IMR-90 (cell line): ENCODE data around the gene PPEF2. TPM values are rescaled to one million over a fixed set of nuclear protein-coding genes. Genes with fewer than 3 reads are reported as not detected.

Experiments used
- ATAC-seq: fragments of 200-7000 bp; cut with Tn5 transposase; 2 replicates; pipeline ENCODE4 v1.9.1; 2020; ENCODE audit warnings: low read depth, mild to moderate bottlenecking, moderate library complexity
- BruUV-seq: library from RNA; stranded (reverse); fragments of 400-500 nt; replicated peaks from 2 replicates; lab custom pipeline; 2021; lab: Mats Ljungman, UMichigan
- CTCF ChIA-PET: fragments of 300-600 bp; formaldehyde crosslinking; extraction: SDS; loops from one replicate; lab custom pipeline; 2021; ENCODE audit warnings: antibody characterized with exemption; lab: Yijun Ruan, JAX
- POLR2A ChIA-PET: fragments of 300-600 bp; sonication (Branson Sonifier 250); formaldehyde crosslinking; loops from one replicate; lab custom pipeline; 2022; ENCODE audit warnings: antibody characterized with exemption; ENCODE audit not compliant: unreplicated experiment; lab: Charles Lee
- DNase-seq: peaks from one replicate; pipeline ENCODE4 v3.0.0; 2013
- H2AFZ ChIP-seq: replicated peaks from 2 replicates; pipeline ENCODE3; 2013; ENCODE audit warnings: low read length, mild to moderate bottlenecking; ENCODE audit not compliant: poor library complexity
- H2AK5ac ChIP-seq: 2 replicates; pipeline ENCODE4 v1.6.1; 2013; ENCODE audit warnings: low read depth, low read length, inconsistent platforms
- H2AK9ac ChIP-seq: replicated peaks from 2 replicates; pipeline ENCODE3; 2013; ENCODE audit warnings: mild to moderate bottlenecking, low read depth, low read length, moderate library complexity; ENCODE audit not compliant: poor library complexity
- H2BK120ac ChIP-seq: 2 replicates; pipeline ENCODE4 v1.6.1; 2013; ENCODE audit warnings: low read depth, low read length, inconsistent platforms
- H2BK15ac ChIP-seq: 3 replicates; pipeline ENCODE4 v1.6.1; 2013; ENCODE audit warnings: low read depth, low read length, inconsistent platforms
- H2BK20ac ChIP-seq: 2 replicates; pipeline ENCODE4 v1.6.1; 2013; ENCODE audit warnings: low read depth, mild to moderate bottlenecking, inconsistent platforms, low read length, moderate library complexity
- H2BK5ac ChIP-seq: 2 replicates; pipeline ENCODE4 v1.6.1; 2013; ENCODE audit warnings: mild to moderate bottlenecking, low read depth, low read length, inconsistent platforms; ENCODE audit not compliant: poor library complexity, severe bottlenecking
- H3K14ac ChIP-seq: replicated peaks from 2 replicates; pipeline ENCODE4 v1.6.1; 2013; ENCODE audit warnings: low read depth, low read length, inconsistent platforms
- H3K18ac ChIP-seq: 2 replicates; pipeline ENCODE4 v1.6.1; 2013; ENCODE audit warnings: low read depth, low read length, control low read depth
- H3K23ac ChIP-seq: 2 replicates; pipeline ENCODE4 v1.6.1; 2013; ENCODE audit warnings: low read depth, low read length, inconsistent platforms
- H3K27ac ChIP-seq: 2 replicates; pipeline ENCODE4 v1.5.1; 2013; ENCODE audit warnings: mild to moderate bottlenecking, control low read depth, low read length; ENCODE audit not compliant: insufficient read depth
- H3K27me3 ChIP-seq: 2 replicates; pipeline ENCODE4 v1.6.1; 2013; ENCODE audit warnings: low read length; ENCODE audit not compliant: control insufficient read depth, insufficient read depth
- H3K36me3 ChIP-seq: 2 replicates; pipeline ENCODE4 v1.6.1; 2013; ENCODE audit warnings: low read length, mixed read lengths; ENCODE audit not compliant: control insufficient read depth, insufficient read depth
- H3K4ac ChIP-seq: 2 replicates; pipeline ENCODE4 v1.6.1; 2013; ENCODE audit warnings: low read depth, low read length, inconsistent platforms
- H3K4me1 ChIP-seq: 2 replicates; pipeline ENCODE4 v1.6.1; 2013; ENCODE audit warnings: low read length, mixed read lengths; ENCODE audit not compliant: control insufficient read depth, insufficient read depth
- H3K4me2 ChIP-seq: 2 replicates; pipeline ENCODE4 v1.6.1; 2013; ENCODE audit warnings: low read depth, mild to moderate bottlenecking, control low read depth, low read length, moderate library complexity
- H3K4me3 ChIP-seq: 2 replicates; pipeline ENCODE4 v1.5.1; 2013; ENCODE audit warnings: low read depth, mild to moderate bottlenecking, control low read depth, low read length, moderate library complexity; ENCODE audit not compliant: insufficient read depth
- H3K56ac ChIP-seq: 2 replicates; pipeline ENCODE4 v1.6.1; 2013; ENCODE audit warnings: low read length, inconsistent platforms; ENCODE audit not compliant: insufficient read depth; ENCODE audit errors: extremely low read depth
- H3K79me1 ChIP-seq, 2 experiments: 2 replicates each; pipeline ENCODE4 v1.6.1; 2013; ENCODE audit warnings: low read length in 2 of 2, inconsistent platforms in 1 of 2, low read depth in 1 of 2
- H3K9ac ChIP-seq: 2 replicates; pipeline ENCODE4 v1.6.1; 2013; ENCODE audit warnings: low read depth, low read length, control low read depth
- H3K9me1 ChIP-seq: 2 replicates; pipeline ENCODE4 v1.6.1; 2013; ENCODE audit warnings: low read length, inconsistent platforms; ENCODE audit not compliant: insufficient read depth
- H3K9me3 ChIP-seq: 2 replicates; pipeline ENCODE4 v1.6.1; 2013; ENCODE audit warnings: low read length; ENCODE audit not compliant: control insufficient read depth, insufficient read depth
- H4K20me1 ChIP-seq: 2 replicates; pipeline ENCODE4 v1.6.1; 2013; ENCODE audit warnings: low read length, inconsistent platforms; ENCODE audit not compliant: insufficient read depth
- H4K5ac ChIP-seq: 2 replicates; pipeline ENCODE4 v1.6.1; 2013; ENCODE audit warnings: mild to moderate bottlenecking, low read depth, low read length, control low read depth
- H4K8ac ChIP-seq, 2 experiments: 2 replicates each; pipeline ENCODE4 v1.6.1; 2013; ENCODE audit warnings: low read depth in 2 of 2, low read length in 2 of 2, control low read depth in 1 of 2, inconsistent platforms in 1 of 2
- H4K91ac ChIP-seq: 2 replicates; pipeline ENCODE4 v1.6.1; 2013; ENCODE audit warnings: low read depth, low read length, inconsistent platforms; ENCODE audit not compliant: insufficient read depth
- BHLHE40 ChIP-seq: fragments of 150-350 bp; IDR thresholded peaks from 2 replicates; pipeline ENCODE4 v1.6.1; 2016; ENCODE audit warnings: mild to moderate bottlenecking, low read depth, low read length
- CEBPB ChIP-seq: IDR thresholded peaks from 2 replicates; pipeline ENCODE4 v1.6.1; 2012; ENCODE audit warnings: low read depth, low read length, improper control_type of control experiment
- CHD1 ChIP-seq: IDR thresholded peaks from 2 replicates; pipeline ENCODE4 v1.6.1; 2012; ENCODE audit warnings: low read depth, low read length, improper control_type of control experiment
- CTCF ChIP-seq: conservative IDR thresholded peaks from 2 replicates; pipeline ENCODE4 v1.5.1; 2012; ENCODE audit warnings: mild to moderate bottlenecking, low read depth, low read length, improper control_type of control experiment
- MAFK ChIP-seq: IDR thresholded peaks from 2 replicates; pipeline ENCODE4 v1.6.1; 2012; ENCODE audit warnings: low read depth, low read length, improper control_type of control experiment
- MAZ ChIP-seq: IDR thresholded peaks from 2 replicates; pipeline ENCODE4 v1.6.1; 2012; ENCODE audit warnings: low read depth, mild to moderate bottlenecking, low read length, improper control_type of control experiment, moderate library complexity, borderline replicate concordance
- MXI1 ChIP-seq: IDR thresholded peaks from 2 replicates; pipeline ENCODE4 v1.6.1; 2012; ENCODE audit warnings: low read depth, mild to moderate bottlenecking, low read length, moderate library complexity, borderline replicate concordance
- NFE2L2 ChIP-seq: fragments of 150-350 bp; IDR thresholded peaks from 2 replicates; pipeline ENCODE4 v1.6.1; 2016; ENCODE audit warnings: low read depth, mild to moderate bottlenecking, low read length
- POLR2A ChIP-seq: IDR thresholded peaks from 2 replicates; pipeline ENCODE4 v1.6.1; 2012; ENCODE audit warnings: mild to moderate bottlenecking, low read depth, low read length
- RCOR1 ChIP-seq: IDR thresholded peaks from 2 replicates; pipeline ENCODE4 v1.6.1; 2012; ENCODE audit warnings: mild to moderate bottlenecking, low read length, improper control_type of control experiment; ENCODE audit not compliant: insufficient replicate concordance
- RFX5 ChIP-seq: IDR thresholded peaks from 2 replicates; pipeline ENCODE4 v1.8.0; 2012; ENCODE audit warnings: low read depth, mild to moderate bottlenecking, low read length, moderate library complexity
- SMC3 ChIP-seq: fragments of 150-350 bp; IDR thresholded peaks from 2 replicates; pipeline ENCODE4 v1.6.1; 2016; ENCODE audit warnings: low read depth, mild to moderate bottlenecking, antibody characterized with exemption, low read length, moderate library complexity
- USF2 ChIP-seq: fragments of 150-350 bp; IDR thresholded peaks from 2 replicates; pipeline ENCODE4 v1.6.1; 2017; ENCODE audit warnings: mild to moderate bottlenecking, antibody characterized with exemption, low read length, low read depth
- WGBS, 2 experiments: methylation state at CpG; one replicate each; pipeline versions ENCODE4 v1.1.5 to v1.1.7; 2013; ENCODE audit warnings: missing lambda C conversion rate in 2 of 2; ENCODE audit not compliant: insufficient read length in 1 of 2; ENCODE audit errors: extremely low coverage in 2 of 2; 5-methylcytosine and 5-hydroxymethylcytosine counted together
- dilution Hi-C: fragments of 300-500 bp; cut with HindIII; formaldehyde crosslinking; loops from one replicate; pipeline ENCODE4 v1.14.3; 2018; ENCODE audit warnings: low sequenced_read_pairs; ENCODE audit not compliant: unreplicated experiment
- in situ Hi-C: fragments of 300-500 bp; cut with MboI; formaldehyde crosslinking; loops from 3 replicates; pipeline ENCODE4 v1.14.3; 2019; ENCODE audit warnings: low sequenced_read_pairs, inconsistent platforms, mixed read lengths
- intact Hi-C: fragments of 100-400 bp; cut with micrococcal nuclease; formaldehyde crosslinking; loops from 2 replicates; pipeline ENCODE4 v1.10.0; 2022
- polyA plus RNA-seq, 3 experiments: library from polyadenylated mRNA; depleted of rRNA; stranded (reverse); fragments of >200 nt; gene quantifications; 2 replicates each; pipeline ENCODE4 v1.2.3, GENCODE V29; 2012; ENCODE audit warnings: low replicate concordance in 1 of 3
- total RNA-seq: library from RNA; depleted of rRNA; stranded (reverse); fragments of >200 nt; gene quantifications from 2 replicates; pipeline ENCODE4 v1.2.3, GENCODE V29; 2012

Gene PPEF2
- total and polyA plus RNA-seq, 2 of the 4 experiments (the other 2 are of a cell fraction), result not detected

- Histone ChIP-seq H2AK5ac (0 out of 2 replicates have a peak within 1 kb of the TSS, but pooled peaks have one; percentile 0), H3K79me1 (peaks cover 0 to 11% of the 10 kb centered on the region in 2 experiments; a peak in 1 of 4 replicates), H3K14ac (peak within 1 kb of the TSS; percentile 38; the same call in 1 of the 2 replicates), H4K20me1 (no peaks in the 10 kb centered on the region), H3K36me3 (no peaks in the 10 kb centered on the region), H2AK9ac (peak within 1 kb of the TSS; percentile 92), H3K4me2 (peak within 1 kb of the TSS; percentile 84), H2BK5ac (peak within 1 kb of the TSS; percentile 44), H2BK20ac (no peak within 1 kb of the TSS), H3K56ac (no peak within 1 kb of the TSS), H2BK120ac (peak within 1 kb of the TSS; percentile 52), H3K18ac (no peak within 1 kb of the TSS), H3K27me3 (no peaks in the 10 kb centered on the region), H3K9me3 (no peaks in the 10 kb centered on the region), H2AFZ (peak within 1 kb of the TSS; percentile 99), H3K4me3 (peak within 1 kb of the TSS; percentile 53), H3K4ac (peak within 1 kb of the TSS; percentile 80), H3K4me1 (no peaks in the 10 kb centered on the region), H4K8ac (peak within 1 kb of the TSS; percentile 51 to 82; a peak in 2 of 4 replicates), H3K9me1 (no peaks in the 10 kb centered on the region), H2BK15ac (peak within 1 kb of the TSS; percentile 45; the same call in 1 of the 3 replicates), H3K27ac (peak within 1 kb of the TSS; percentile 22), H4K91ac (peak within 1 kb of the TSS; percentile 82), H4K5ac (peak within 1 kb of the TSS; percentile 50), H3K23ac (peak within 1 kb of the TSS; percentile 68; the same call in 1 of the 2 replicates), H3K9ac (peak within 1 kb of the TSS; percentile 48)
- 1% methylated on average over 34 of the region's 66 CpGs; no CpG with 5 or more reads in 1 of the 2 experiments for WGBS, 2 experiments
- in situ Hi-C loops (no loop called here), intact Hi-C loops (loop anchor here (10.0 kb wide), 1 partner anchor 286 kb away; no protein-coding TSS in a partner anchor), dilution Hi-C loops (no loop called here)
- TF ChIP-seq SMC3 (peak; percentile 34; the same call in 1 of the 2 replicates), RFX5 (no peak), USF2 (no peak), BHLHE40 (no peak), NFE2L2 (no peak), POLR2A (no peak), MAFK (no peak), CEBPB (peak; percentile 39; the same call in 1 of the 2 replicates), RCOR1 (no peak), MXI1 (peak; percentile 77; the same call in 1 of the 2 replicates), CHD1 (no peak), MAZ (0 out of 2 replicates have a peak, but pooled peaks have one; percentile 20), CTCF (peak; percentile 43)
- no TSS peak for BruUV-seq
- ChIA-PET CTCF (interaction anchor here (0.7 to 1.5 kb wide), 3 partner anchors 25 to 53 kb away, joined by 4 to 6 read pairs (median 4); no protein-coding TSS in a partner anchor), POLR2A (no interaction called here)
- ATAC-seq, result peak; percentile 92
- peak; percentile 65 for DNase-seq
These were observed 38.5 kb upstream of the PPEF2 start, which contains the start of gene NAAA for GRCh38 chr4:75940692-75941253. TSS of gene NAAA (minus strand) at chr4:75941013. CDS start at chr4:75940949, 64 bp downstream.
